ENCODE measurements around the gene ZACN.
"Not testable (repeated sequence)": the region's sequence is repeated elsewhere in the genome, so short reads cannot be mapped to it uniquely, and the experiment has no call there.

ZACN gene

DNA sequence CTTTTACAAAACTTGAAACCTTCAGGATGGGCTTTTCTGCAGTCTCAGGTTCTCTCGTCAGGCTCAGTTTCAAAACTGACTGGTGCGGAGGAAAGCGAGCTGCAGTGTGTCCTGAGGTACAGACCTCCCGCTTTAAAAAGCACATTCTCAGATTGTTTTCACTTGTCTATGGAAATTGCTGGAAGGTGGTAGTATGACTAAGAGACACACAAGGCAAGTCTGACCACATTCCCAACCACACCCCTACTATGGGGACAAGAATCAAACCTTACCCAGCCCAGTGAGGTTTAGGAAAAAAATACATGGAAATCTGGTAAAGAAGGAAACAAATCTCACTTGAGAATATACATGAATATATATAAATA is 24.9 kb upstream of the ZACN start:
- DNase-seq (ENCODE audit: low read depth in 2 of 2) = no peak

DNA sequence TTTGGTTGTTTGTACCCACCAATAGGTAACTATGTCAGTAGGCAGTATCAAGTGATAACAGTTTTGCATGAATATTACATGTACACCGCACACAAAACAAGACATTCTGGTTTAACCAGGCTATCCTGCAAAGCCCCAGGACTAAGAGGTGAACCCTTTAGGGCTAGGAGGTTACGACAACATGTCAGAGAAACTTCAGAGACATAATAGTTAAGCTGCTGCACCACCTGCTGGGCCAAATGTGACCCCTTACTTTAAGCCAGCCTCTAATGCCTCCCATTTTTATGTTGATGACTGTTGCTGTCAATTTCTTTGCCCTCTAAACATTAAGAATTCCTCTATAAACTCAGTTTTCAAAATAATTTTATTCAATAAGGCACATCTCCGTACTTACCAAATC is 22.1 kb upstream of the ZACN start:
- DNase-seq (ENCODE audit: low read depth in 2 of 2) = no peak

DNA sequence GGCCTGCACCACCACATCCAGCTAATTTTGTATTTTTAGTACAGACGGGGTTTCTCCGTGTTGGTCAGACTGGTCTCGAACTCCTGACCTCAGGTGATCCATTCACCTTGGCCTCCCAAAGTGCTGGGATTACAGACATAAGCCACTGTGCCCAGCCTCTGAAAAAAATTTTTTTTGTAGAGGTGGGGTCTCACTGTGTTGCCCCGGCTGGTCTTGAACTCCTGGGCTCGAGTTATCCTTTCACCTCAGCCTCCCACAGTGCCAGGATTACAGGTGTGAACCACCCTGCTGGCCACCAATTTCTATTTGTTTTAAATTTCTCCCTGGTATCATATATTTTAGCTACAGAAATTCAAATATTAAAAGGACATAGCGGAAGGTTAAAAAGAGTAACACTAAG is 20.7 kb upstream of the ZACN start:
- DNase-seq (ENCODE audit: low read depth in 2 of 2) = not testable (repeated sequence)

GRCh38 chr17:76063875-76064546 is 15.0 kb upstream of the ZACN start:
- peak in 1 of 2 donors; percentile 44 for DNase-seq (ENCODE audit: low read depth in 2 of 2)

GRCh38 chr17:76065775-76066174 is 13.2 kb upstream of the ZACN start:
- DNase-seq (ENCODE audit: low read depth in 2 of 2) = no peak

- DNase-seq (ENCODE audit: low read depth in 2 of 2) = no peak
These were observed 7.3 kb upstream of the ZACN start for GRCh38 chr17:76071531-76072147.

DNA sequence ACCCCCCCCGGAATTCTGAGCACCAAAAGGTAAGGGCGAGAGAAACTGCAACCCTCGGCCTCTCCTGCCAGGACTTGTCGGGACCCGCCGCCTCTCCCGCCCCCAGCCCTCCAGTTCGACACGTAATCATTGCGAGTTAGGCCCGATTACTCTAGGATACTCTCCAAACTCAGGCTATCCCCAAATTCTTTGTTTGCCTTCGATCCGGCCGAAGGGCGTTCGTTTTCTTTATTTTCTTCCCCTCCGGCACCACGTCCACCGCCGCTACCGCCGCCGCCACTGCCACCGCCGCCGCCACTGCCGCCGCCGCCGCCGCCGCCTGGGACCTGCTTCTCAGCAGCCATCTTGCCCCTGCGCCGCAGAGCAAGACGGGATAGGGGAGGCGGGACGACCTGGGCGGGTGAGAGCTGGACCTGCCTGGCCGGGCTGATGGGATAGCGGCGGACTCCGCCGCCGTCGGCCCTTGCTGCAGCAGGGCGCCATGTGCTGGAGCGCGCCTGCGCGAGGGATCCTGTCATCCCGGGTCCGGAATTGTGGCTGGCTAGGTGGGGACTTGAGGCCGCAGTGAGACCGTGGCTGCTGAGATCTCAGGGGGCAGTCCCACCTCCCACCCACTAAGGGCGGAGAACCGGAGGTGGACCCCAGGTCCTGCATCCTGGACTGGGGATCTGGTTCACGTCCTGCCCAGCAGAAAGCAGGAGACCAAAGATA is 6.7 kb upstream of the ZACN start, which contains the start of gene SRP68:
SRP68 (minus strand) TSS at position 370 of the 711 bp plus-strand sequence; CDS start at position 344, 26 bp downstream.
- peak; percentile 70 to 76 for DNase-seq (ENCODE audit: low read depth in 2 of 2)

GRCh38 chr17:76074390-76075363 is 4.3 kb upstream of the ZACN start, which contains the start of gene GALR2:
TSS of gene GALR2 (plus strand) at chr17:76074781. CDS start at chr17:76074884, 103 bp downstream.
- DNase-seq (ENCODE audit: low read depth in 2 of 2) = no peak

- DNase-seq (ENCODE audit: low read depth in 2 of 2) = no peak
These were observed 3.4 kb upstream of the ZACN start for GRCh38 chr17:76075364-76076145.

DNA sequence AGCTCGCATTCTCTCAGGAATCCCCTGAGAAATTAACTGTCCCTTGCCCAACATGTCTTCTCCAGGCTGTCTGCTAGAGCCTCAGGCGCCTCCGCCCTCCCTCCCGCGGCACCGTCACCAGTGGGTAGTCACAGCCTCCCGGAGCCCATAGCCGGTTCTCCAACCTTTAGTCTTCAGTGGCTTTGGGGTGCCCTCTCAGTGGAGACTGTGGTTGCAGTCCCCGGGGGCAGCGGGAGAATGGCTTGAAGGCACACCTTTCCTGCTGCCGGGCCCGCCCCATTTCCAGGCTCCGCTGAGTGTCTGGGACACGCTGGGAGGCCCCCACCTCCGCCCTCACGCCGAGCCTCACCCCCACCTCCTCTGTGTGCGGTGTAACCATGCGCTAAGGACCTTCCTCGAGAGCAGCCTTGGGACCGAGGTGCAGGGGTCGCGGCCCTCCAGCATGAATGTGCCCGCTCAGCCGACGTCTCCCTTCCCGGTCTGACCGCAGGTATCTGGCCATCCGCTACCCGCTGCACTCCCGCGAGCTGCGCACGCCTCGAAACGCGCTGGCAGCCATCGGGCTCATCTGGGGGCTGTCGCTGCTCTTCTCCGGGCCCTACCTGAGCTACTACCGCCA is 2.7 kb upstream of the ZACN start:
- DNase-seq (ENCODE audit: low read depth in 2 of 2) = no peak

DNA sequence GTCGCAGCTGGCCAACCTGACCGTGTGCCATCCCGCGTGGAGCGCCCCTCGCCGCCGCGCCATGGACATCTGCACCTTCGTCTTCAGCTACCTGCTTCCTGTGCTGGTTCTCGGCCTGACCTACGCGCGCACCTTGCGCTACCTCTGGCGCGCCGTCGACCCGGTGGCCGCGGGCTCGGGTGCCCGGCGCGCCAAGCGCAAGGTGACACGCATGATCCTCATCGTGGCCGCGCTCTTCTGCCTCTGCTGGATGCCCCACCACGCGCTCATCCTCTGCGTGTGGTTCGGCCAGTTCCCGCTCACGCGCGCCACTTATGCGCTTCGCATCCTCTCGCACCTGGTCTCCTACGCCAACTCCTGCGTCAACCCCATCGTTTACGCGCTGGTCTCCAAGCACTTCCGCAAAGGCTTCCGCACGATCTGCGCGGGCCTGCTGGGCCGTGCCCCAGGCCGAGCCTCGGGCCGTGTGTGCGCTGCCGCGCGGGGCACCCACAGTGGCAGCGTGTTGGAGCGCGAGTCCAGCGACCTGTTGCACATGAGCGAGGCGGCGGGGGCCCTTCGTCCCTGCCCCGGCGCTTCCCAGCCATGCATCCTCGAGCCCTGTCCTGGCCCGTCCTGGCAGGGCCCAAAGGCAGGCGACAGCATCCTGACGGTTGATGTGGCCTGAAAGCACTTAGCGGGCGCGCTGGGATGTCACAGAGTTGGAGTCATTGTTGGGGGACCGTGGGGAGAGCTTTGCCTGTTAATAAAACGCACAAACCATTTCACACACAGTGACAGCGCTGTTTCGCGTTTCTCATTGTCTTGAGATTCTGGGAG is 2.0 kb upstream of the ZACN start:
- DNase-seq (ENCODE audit: low read depth in 2 of 2) = no peak

DNA sequence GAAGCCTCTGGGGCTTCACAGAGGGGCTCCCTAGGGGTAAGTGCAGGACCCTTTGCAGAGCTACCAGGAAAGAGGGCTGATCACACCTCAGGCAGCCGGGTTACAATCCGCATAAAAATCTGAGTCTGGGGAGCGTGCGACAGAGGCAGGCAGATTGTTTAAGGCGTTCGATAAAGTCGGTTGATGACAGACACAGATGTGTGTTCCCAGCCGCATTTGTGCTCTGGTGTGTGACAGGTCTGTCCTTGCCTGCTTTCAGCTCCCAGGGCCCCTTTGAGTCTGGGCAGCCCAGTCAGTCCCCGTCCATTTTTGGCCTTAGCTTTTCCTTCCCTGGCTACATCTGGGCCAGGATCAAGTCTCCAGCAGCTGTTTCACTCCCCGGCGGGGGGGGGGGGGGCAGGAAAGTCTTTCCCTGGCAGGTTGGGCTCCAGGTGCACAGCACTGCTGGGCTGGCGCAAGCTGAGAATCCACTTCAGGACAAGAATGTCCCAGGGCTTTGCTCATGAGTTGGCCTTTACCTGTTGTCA is 1.3 kb upstream of the ZACN start:
- DNase-seq (ENCODE audit: low read depth in 2 of 2) = no peak

- DNase-seq (ENCODE audit: low read depth in 2 of 2) = not testable (repeated sequence)
These were observed 612 bp upstream of the ZACN start for GRCh38 chr17:76078370-76078769.

DNA sequence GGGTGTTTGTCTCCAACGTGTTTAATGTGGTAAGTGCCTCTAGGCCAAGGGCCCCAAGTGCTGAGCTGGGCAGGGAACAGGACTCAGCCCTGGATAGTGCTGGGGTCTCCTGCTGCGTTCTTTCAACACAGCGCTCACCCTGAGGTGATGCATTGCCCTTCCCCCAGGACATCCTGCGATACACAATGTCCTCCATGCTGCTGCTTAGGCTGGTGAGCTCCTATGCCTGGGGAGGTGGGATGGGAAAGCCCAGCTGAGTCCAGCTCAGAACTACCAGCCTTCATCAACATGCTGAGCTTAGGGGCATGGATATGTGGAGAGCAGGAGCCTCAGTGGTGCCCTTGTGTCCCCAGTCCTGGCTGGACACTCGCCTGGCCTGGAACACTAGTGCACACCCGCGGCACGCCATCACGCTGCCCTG is 563 bp downstream of the ZACN start:
- no peak for DNase-seq (ENCODE audit: low read depth in 2 of 2)

- no peak for DNase-seq (ENCODE audit: low read depth in 2 of 2)
These were observed 1.2 kb downstream of the ZACN start for GRCh38 chr17:76079956-76080767.

DNA sequence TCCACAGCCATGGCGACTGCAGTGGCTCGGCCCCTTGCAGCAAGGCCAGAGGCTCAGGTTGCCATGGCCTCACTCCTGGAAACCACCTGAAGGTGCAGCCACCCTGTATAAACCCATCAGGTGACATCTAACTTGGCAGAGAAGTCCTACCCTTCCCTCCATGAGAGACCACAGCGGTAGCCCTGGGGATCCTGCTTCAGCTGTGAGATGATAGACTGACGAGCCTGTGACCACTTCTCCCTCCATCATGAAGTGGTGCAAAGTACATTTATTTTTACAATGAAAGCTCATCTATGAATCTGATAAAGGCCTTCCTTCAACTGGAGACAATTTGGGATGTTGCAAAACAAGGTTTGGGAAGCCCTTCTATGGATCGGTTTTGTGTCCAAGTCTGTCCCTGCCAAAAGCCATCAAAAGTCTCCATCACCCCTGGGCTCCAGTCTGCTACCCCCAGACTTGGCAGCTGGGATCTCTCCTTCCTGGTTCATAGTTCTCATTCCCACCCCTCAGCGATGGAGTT is 1.8 kb downstream of the ZACN start:
- no peak for DNase-seq (ENCODE audit: low read depth in 2 of 2)

DNA sequence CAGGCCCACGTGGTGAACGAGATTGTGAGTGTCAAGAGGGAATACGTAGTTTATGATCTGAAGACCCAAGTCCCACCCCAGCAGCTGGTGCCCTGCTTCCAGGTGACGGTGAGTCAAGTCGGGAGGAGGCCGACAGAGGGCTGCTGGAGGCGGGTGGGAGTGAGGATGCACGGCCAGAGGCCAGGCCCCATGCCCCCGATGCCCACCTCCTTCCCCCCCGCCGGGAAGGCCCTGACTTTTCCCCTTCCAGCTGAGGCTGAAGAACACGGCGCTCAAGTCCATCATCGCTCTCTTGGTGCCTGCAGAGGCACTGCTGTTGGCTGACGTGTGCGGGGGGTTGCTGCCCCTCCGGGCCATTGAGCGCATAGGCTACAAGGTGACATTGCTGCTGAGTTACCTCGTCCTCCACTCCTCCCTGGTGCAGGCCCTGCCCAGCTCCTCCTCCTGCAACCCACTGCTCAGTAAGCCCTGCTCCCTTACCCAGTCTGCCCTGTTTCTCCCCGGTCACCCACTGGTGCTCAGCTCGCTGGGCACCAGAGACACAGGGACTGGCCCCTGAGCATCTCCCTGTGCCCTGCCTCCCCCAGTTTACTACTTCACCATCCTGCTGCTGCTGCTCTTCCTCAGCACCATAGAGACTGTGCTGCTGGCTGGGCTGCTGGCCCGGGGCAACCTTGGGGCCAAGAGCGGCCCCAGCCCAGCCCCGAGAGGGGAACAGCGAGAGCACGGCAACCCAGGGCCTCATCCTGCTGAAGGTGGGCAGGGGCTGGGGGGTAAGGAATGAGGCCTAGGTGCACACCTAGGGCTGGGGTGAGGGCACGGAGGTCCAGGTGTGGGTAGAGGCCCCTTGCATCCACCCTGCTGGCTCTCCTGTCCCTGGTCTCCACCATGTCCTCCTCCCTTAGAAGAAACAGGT is 2.6 kb downstream of the ZACN start:
- no peak for DNase-seq (ENCODE audit: low read depth in 2 of 2)
